Ishikawa (cell line): ENCODE data around the gene DYRK1A.

Experiments
- EP300 ChIP-seq: IDR thresholded peaks from 2 replicates; pipeline ENCODE4 v1.6.1; 2012; ENCODE audit warnings: borderline replicate concordance
- NFIC ChIP-seq: IDR thresholded peaks from 2 replicates; pipeline ENCODE4 v1.6.1; 2012
- RAD21 ChIP-seq: IDR thresholded peaks from 2 replicates; pipeline ENCODE4 v1.6.1; 2012; ENCODE audit warnings: low read depth
- REST ChIP-seq: IDR thresholded peaks from 2 replicates; pipeline ENCODE4 v1.6.1; 2012; ENCODE audit warnings: low read depth, mild to moderate bottlenecking
- YY1 ChIP-seq: IDR thresholded peaks from 2 replicates; pipeline ENCODE4 v1.6.1; 2012; ENCODE audit warnings: low read depth

- TF ChIP-seq REST (no peak), RAD21 (no peak), YY1 (no peak), EP300 (no peak), NFIC (no peak)
Measured at GRCh38 chr21:37371041-37371397, 4.4 kb downstream of the DYRK1A start.
